Subcutaneous preadipocyte (primary cell): ENCODE results near the gene PSMD1. TPM values are rescaled to one million over a fixed set of nuclear protein-coding genes. Genes with fewer than 3 reads are reported as not detected.

Experiments
- small RNA-seq: library from RNA; depleted of rRNA; stranded (forward); fragments of <200 nt; gene quantifications from one replicate; pipeline ENCODE3, GENCODE V24; 2012
- total RNA-seq: library from RNA; depleted of rRNA; stranded (reverse); fragments of >200 nt; gene quantifications from 2 replicates; pipeline ENCODE4 v1.2.3, GENCODE V29; 2012

PSMD1 gene
- 99.9 and 127 TPM in 2 replicates for total RNA-seq

GRCh38 chr2:231056453-231057416, at the start of gene PSMD1:
TSS of gene PSMD1 (plus strand) at chr2:231056867. CDS start at chr2:231057026, 159 bp downstream.

GRCh38 chr2:231037202-231037730, 19.4 kb upstream of the PSMD1 start, which contains the start of gene C2orf72:
TSS of gene C2orf72 (plus strand) at chr2:231037523. CDS start at chr2:231037566, 43 bp downstream.

GRCh38 chr2:231124838-231125568, 68.3 kb downstream of the PSMD1 start, which contains the start of gene HTR2B:
TSS of gene HTR2B (minus strand) at chr2:231125042. CDS start at chr2:231123764, 1,278 bp downstream.

DNA sequence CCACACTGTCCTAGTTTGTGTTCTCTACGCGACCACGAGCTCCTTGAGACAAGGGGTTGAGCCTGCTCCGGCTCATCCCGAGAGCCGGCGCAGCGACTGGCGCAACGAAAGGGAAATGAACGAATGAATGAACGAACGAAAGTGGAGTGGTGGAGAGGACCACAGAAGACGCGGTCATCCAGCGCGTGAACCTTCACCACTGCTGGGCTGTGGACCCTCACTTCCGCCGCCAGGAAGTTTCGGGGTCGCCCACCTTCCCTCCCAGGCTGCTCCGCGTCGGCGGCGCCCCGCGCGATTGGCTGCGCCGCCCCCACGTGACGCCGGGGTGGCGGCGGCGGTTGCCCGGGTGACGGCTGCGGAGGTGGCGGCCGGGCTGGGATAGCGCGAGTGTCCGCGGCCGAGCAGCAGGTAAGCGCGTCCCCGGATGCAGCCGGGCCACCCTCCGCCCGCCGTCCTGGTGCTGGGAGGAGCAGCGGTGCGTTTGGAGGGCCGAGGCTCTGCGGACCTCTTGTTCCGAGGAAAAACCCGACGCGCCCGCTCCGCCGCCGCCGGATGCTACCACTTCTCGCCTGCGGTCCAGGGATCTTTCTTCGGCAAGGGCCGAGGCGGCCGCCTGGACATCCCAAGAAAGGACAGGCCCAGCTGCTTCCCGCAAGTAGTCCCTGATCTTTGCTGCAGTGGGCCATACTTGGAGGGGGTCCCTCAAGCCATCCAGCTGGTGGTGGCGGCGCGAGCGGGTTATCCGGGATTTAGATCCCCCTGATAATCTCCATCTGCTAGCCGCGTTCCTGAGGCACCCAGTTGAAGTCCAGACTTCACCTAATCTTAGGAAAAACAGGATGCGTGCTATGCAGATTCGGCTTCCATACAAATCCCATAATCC, 141.9 kb downstream of the PSMD1 start, which contains the start of gene ARMC9:
Gene ARMC9 (plus strand): TSS at position 341 of the 883 bp plus-strand sequence. CDS start 7,608 bp downstream, outside the sequence.

Small RNAs within 50 kb of the gene (small RNA-seq; reads per million reads assigned to genes)
- not detected for gene RNU1-93P

Other genes starting within 250 kb of the PSMD1 start
- gene ITM2C, start 191.9 kb upstream of the PSMD1 start, total RNA-seq = 15.4 and 18.4 TPM in 2 replicates
- under 0.01 TPM in 1 of 2 replicates, not detected in the other for gene GPR55, start 131.6 kb upstream of the PSMD1 start, total RNA-seq
- not detected in 2 replicates for gene SPATA3, start 60.7 kb upstream of the PSMD1 start, total RNA-seq
- gene C2orf72, start 19.3 kb upstream of the PSMD1 start, total RNA-seq = 0.20 and 0.37 TPM in 2 replicates
- gene HTR2B, start 68.2 kb downstream of the PSMD1 start, total RNA-seq = 0.59 and 2.6 TPM in 2 replicates
- 25.4 and 45.9 TPM in 2 replicates for gene ARMC9, start 141.8 kb downstream of the PSMD1 start, total RNA-seq